Measurements from ENCODE around the gene CEP350. TPM values are rescaled to one million over a fixed set of nuclear protein-coding genes. Genes with fewer than 3 reads are reported as not detected.

The CEP350 gene
- total RNA-seq, 1 experiment from 2014 or later: 42.3 TPM

DNA sequence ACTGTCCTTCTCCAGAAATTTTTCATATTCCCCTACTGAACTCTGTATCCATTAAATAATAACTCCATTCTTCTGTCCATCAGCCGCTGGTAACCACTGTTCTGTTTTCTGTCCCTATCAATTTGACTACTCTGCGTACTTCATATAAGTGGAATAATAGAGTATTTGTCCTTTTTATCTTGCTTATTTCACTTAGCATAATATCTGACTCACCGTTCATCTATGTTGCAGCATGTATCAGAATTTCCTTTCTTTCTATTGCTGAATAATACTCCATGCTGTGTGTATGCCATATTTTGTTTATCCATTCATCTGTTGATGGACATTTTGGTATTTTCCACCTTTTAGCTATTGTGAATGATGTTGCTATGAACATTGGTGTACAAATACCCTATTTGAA is 71.9 kb downstream of the CEP350 start:
- Mint-ChIP-seq H3K27me3 (ENCODE audit: unreplicated experiment) (no peaks in the 10 kb centered on the region), H3K27ac (ENCODE audit: unreplicated experiment) (no peak overlapping the region), H3K4me1 (ENCODE audit: low read depth, unreplicated experiment) (no peaks in the 10 kb centered on the region), H3K36me3 (ENCODE audit: insufficient read depth, unreplicated experiment) (peaks cover 8% of the 10 kb centered on the region), H3K4me3 (ENCODE audit: low read depth, unreplicated experiment) (no peak overlapping the region), H3K9me3 (ENCODE audit: low read depth, unreplicated experiment) (no peaks in the 10 kb centered on the region)
- BruUV-seq (replicated peaks): no TSS peak
- CTCF ChIA-PET: no interaction called here
- DNase-seq: no peak
- intact Hi-C loops (cut with micrococcal nuclease; ENCODE audit: unreplicated experiment): no loop called here
- TF ChIP-seq, protein P1, sequence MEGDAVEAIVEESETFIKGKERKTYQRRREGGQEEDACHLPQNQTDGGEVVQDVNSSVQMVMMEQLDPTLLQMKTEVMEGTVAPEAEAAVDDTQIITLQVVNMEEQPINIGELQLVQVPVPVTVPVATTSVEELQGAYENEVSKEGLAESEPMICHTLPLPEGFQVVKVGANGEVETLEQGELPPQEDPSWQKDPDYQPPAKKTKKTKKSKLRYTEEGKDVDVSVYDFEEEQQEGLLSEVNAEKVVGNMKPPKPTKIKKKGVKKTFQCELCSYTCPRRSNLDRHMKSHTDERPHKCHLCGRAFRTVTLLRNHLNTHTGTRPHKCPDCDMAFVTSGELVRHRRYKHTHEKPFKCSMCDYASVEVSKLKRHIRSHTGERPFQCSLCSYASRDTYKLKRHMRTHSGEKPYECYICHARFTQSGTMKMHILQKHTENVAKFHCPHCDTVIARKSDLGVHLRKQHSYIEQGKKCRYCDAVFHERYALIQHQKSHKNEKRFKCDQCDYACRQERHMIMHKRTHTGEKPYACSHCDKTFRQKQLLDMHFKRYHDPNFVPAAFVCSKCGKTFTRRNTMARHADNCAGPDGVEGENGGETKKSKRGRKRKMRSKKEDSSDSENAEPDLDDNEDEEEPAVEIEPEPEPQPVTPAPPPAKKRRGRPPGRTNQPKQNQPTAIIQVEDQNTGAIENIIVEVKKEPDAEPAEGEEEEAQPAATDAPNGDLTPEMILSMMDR (IDR thresholded peaks at IDR 0.05; ENCODE audit: unreplicated experiment): no peak

DNA sequence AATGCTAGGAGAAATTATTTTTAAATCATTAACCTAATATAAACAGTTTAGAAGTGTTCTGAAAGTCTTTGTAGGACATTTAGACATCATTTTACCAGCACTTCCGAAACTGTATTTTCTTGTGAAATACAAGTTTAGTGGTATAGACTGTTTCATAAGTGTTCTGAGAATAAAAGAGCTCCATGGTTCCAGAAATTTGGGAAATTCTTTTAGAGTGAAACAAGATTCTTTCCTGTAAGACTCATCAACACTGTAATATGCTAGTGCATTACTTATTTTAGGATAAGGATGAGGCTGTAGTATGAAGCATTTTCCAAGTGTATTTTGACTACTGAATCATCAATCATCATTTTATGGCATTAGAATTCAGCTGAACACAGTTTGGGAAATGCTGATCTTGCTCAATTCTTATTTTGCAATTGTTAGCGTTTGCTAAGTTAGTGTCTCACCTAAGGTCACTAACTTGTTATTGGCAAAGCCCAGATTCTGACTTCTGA is 73.4 kb downstream of the CEP350 start:
- Mint-ChIP-seq H3K4me3 (ENCODE audit: low read depth, unreplicated experiment) (no peak overlapping the region), H3K4me1 (ENCODE audit: low read depth, unreplicated experiment) (no peaks in the 10 kb centered on the region), H3K27me3 (ENCODE audit: unreplicated experiment) (no peaks in the 10 kb centered on the region), H3K27ac (ENCODE audit: unreplicated experiment) (no peak overlapping the region), H3K36me3 (ENCODE audit: insufficient read depth, unreplicated experiment) (peaks cover 2% of the 10 kb centered on the region), H3K9me3 (ENCODE audit: low read depth, unreplicated experiment) (no peaks in the 10 kb centered on the region)
- DNase-seq: no peak
- CTCF ChIA-PET: interaction anchor here (0.6 kb wide), 1 partner anchor 74 kb away, joined by 3 read pairs; no protein-coding TSS in a partner anchor
- BruUV-seq (replicated peaks): no TSS peak
- intact Hi-C loops (cut with micrococcal nuclease; ENCODE audit: unreplicated experiment): no loop called here
- TF ChIP-seq, protein P1 (IDR thresholded peaks at IDR 0.05; ENCODE audit: unreplicated experiment): no peak

DNA sequence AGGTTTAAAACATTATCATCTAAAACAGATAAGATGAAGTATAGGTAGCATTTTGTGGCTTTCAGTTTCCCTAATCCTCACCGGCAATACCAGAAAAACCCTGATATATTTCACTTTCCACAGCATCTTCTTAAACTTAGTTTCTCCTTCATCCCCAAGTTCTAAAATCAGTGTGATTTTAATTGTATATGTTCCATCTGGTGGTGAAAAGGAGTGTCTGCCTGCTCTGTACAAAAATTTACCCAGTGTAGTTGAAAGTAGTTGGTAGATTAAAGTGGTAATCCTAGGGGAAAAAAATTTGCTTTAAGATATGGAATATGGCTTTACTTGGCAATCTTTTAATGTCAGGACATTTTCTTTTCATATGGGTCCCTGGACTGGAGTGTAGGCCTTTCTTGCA is 74.3 kb downstream of the CEP350 start:
- TF ChIP-seq, protein P1 (IDR thresholded peaks at IDR 0.05; ENCODE audit: unreplicated experiment): no peak
- Mint-ChIP-seq H3K4me1 (ENCODE audit: low read depth, unreplicated experiment) (no peaks in the 10 kb centered on the region), H3K27me3 (ENCODE audit: unreplicated experiment) (no peaks in the 10 kb centered on the region), H3K4me3 (ENCODE audit: low read depth, unreplicated experiment) (no peak overlapping the region), H3K9me3 (ENCODE audit: low read depth, unreplicated experiment) (no peaks in the 10 kb centered on the region), H3K27ac (ENCODE audit: unreplicated experiment) (no peak overlapping the region), H3K36me3 (ENCODE audit: insufficient read depth, unreplicated experiment) (peaks cover 4% of the 10 kb centered on the region)
- intact Hi-C loops (cut with micrococcal nuclease; ENCODE audit: unreplicated experiment): no loop called here
- BruUV-seq (replicated peaks): no TSS peak
- DNase-seq: no peak
- CTCF ChIA-PET: no interaction called here

DNA sequence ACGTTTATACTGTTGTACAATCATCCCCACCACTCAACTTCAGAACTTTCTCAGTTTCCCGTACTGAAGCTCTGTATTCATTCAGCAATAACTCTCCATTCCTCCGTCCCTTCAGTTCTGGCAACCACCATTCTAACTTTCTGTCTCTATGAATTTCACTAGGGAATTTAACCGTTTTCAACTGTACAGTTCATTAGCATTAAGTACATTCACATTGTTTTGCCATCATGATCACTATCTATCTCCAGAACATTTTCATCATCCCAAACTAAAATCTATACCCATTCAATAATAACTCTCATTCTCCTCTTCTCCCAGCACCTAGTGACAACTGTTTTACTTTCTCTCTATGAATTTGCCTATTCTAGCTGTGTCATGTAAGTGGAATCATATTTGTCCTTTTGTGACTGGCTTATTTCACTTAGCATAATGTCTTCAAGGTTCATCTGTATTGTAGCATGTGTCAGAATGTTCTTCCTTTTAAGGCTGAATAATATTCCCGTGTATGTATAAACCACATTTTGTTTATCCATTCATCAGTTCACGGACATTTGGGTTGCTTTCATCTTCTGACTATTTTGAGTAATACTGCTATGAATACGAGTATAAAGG is 75.0 kb downstream of the CEP350 start:
- CTCF ChIA-PET: no interaction called here

More for the DNA sequence above, 75.0 kb downstream of the CEP350 start:
- DNase-seq: no peak
- no peak overlapping the region for H3K4me3 Mint-ChIP-seq (ENCODE audit: low read depth, unreplicated experiment)
- H3K27ac Mint-ChIP-seq (ENCODE audit: unreplicated experiment): no peak overlapping the region
- intact Hi-C loops (cut with micrococcal nuclease; ENCODE audit: unreplicated experiment): no loop called here
- peaks cover 12% of the 10 kb centered on the region for H3K36me3 Mint-ChIP-seq (ENCODE audit: insufficient read depth, unreplicated experiment)
- H3K4me1 Mint-ChIP-seq (ENCODE audit: low read depth, unreplicated experiment): no peaks in the 10 kb centered on the region
- TF ChIP-seq, protein P1 (IDR thresholded peaks at IDR 0.05; ENCODE audit: unreplicated experiment): no peak
- no peaks in the 10 kb centered on the region for H3K9me3 Mint-ChIP-seq (ENCODE audit: low read depth, unreplicated experiment)
- no peaks in the 10 kb centered on the region for H3K27me3 Mint-ChIP-seq (ENCODE audit: unreplicated experiment)
- no TSS peak for BruUV-seq (replicated peaks)

Measured in Calu3 (cell line).